Stimulated activated CD4-positive, alpha-beta T cell treated with anti-CD3 and anti-CD28 coated beads, Interleukin-1b, Interleukin-23, amount 100 ng/mL, for 1 hour (primary cell): Measurements from ENCODE around the gene MYADM.

ENCODE experiments used
- DNase-seq, 2 donors: peaks; one replicate each; pipeline ENCODE4 v3.0.0-alpha.2; 2020; ENCODE audit warnings: low read depth in 2 of 2

Gene MYADM

DNA sequence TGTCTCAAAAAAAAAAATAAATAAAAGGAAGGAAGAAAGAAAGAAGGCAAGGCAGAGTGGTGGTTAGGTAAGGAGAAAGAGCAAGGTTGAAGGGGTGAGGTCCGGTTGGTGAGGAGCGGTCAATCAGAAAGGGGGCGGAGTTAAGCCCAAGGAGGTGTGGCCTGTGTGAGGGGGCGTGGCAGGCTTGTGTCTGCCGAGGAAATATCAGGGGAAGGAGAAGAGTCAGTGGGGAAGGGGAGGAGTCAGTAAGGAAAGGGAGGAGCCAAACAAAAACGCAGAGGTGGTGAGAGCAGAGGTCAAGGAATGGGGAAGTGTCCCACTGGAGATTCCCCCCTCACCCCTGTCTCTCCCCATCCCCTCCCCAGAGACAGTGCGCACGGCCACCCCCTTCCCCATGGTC, 47.3 kb downstream of the MYADM start:
- no peak for DNase-seq

DNA sequence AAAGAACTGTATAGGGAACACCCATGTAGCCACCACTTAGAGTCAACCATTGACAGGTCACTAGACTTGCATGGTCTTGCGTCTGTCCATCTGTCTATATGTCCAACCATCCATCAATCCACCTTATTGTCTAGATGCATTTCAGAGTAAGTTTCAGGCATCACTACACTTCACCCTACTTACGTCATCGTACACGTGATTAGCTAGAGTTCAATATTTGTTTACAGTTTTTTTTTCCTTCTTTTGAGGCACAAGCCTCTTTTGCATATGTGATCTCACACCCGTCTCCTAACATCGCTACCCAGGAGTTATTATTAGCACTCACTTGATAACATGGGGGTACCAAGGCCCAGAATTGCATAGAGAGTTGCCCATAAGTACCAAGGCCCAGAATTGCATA, 48.3 kb downstream of the MYADM start:
- no peak for DNase-seq

GRCh38 chr19:53917356-53917755, 49.7 kb downstream of the MYADM start:
- no peak for DNase-seq
